Mesenchymal stem cell (in vitro differentiated cells and primary cell): ENCODE measurements around the gene SARS2.

Experiments
- DNase-seq: peaks from one replicate; pipeline ENCODE4 v3.0.0-alpha.2; 2013
- H2AFZ ChIP-seq: one replicate; pipeline ENCODE4 v1.6.1; 2013; ENCODE audit warnings: low read depth, mild to moderate bottlenecking, control low read depth, inconsistent platforms, low read length, moderate library complexity
- H2AK5ac ChIP-seq: 2 replicates; pipeline ENCODE4 v1.6.1; 2013; ENCODE audit warnings: low read length, moderate library complexity, mild to moderate bottlenecking, inconsistent platforms; ENCODE audit not compliant: severe bottlenecking
- H2BK120ac ChIP-seq: one replicate; pipeline ENCODE4 v1.6.1; 2013; ENCODE audit warnings: low read depth, mild to moderate bottlenecking, inconsistent platforms, low read length, moderate library complexity
- H2BK12ac ChIP-seq, 2 experiments: one replicate each; pipeline ENCODE4 v1.6.1; 2013; ENCODE audit warnings: inconsistent platforms in 2 of 2, low read length in 2 of 2, mild to moderate bottlenecking in 2 of 2, moderate library complexity in 2 of 2, control low read depth in 1 of 2
- H2BK15ac ChIP-seq: one replicate; pipeline ENCODE4 v1.6.1; 2013; ENCODE audit warnings: mild to moderate bottlenecking, low read depth, inconsistent platforms; ENCODE audit not compliant: poor library complexity, severe bottlenecking
- H2BK5ac ChIP-seq: 2 replicates; pipeline ENCODE4 v1.6.1; 2013; ENCODE audit warnings: low read depth, mild to moderate bottlenecking, low read length, control low read depth, inconsistent platforms; ENCODE audit not compliant: poor library complexity, severe bottlenecking
- H3K14ac ChIP-seq, 2 experiments: one replicate each; pipeline ENCODE4 v1.6.1; 2013; ENCODE audit warnings: inconsistent platforms in 2 of 2, low read length in 2 of 2, control low read depth in 1 of 2, mild to moderate bottlenecking in 1 of 2, moderate library complexity in 1 of 2
- H3K18ac ChIP-seq, 2 experiments: one replicate each; pipeline ENCODE4 v1.6.1; 2013; ENCODE audit warnings: inconsistent platforms in 2 of 2, low read length in 2 of 2, control low read depth in 1 of 2, low read depth in 1 of 2, mild to moderate bottlenecking in 1 of 2
- H3K23ac ChIP-seq, 2 experiments: one replicate each; pipeline ENCODE4 v1.6.1; 2013; ENCODE audit warnings: inconsistent platforms in 2 of 2, low read length in 2 of 2, mild to moderate bottlenecking in 2 of 2, moderate library complexity in 2 of 2, control low read depth in 1 of 2
- H3K27ac ChIP-seq: 2 replicates; pipeline ENCODE4 v1.5.1; 2013; ENCODE audit warnings: mild to moderate bottlenecking, moderate library complexity, low read length, control low read depth, inconsistent platforms; ENCODE audit not compliant: poor library complexity, severe bottlenecking
- H3K27me3 ChIP-seq, 2 experiments: 2 replicates each; pipeline versions ENCODE4 v1.6.1 to v1.7.0; 2013; ENCODE audit warnings: low read length in 2 of 2, mild to moderate bottlenecking in 2 of 2, moderate library complexity in 2 of 2, control low read depth in 1 of 2, inconsistent platforms in 1 of 2; ENCODE audit not compliant: control insufficient read depth in 1 of 2, insufficient read depth in 1 of 2
- H3K36me3 ChIP-seq, 2 experiments: 2 replicates each; pipeline versions ENCODE4 v1.6.1 to v1.7.0; 2013; ENCODE audit warnings: low read length in 2 of 2, control low read depth in 1 of 2, inconsistent platforms in 1 of 2, low read depth in 1 of 2, mild to moderate bottlenecking in 1 of 2; ENCODE audit not compliant: insufficient read depth in 2 of 2, control insufficient read depth in 1 of 2
- H3K4ac ChIP-seq, 2 experiments: one replicate each; pipeline ENCODE4 v1.6.1; 2013; ENCODE audit warnings: inconsistent platforms in 2 of 2, low read length in 2 of 2, mild to moderate bottlenecking in 2 of 2, moderate library complexity in 2 of 2, control low read depth in 1 of 2, low read depth in 1 of 2
- H3K4me1 ChIP-seq: 2 replicates; pipeline ENCODE4 v1.6.1; 2013; ENCODE audit warnings: low read depth, low read length, control low read depth; ENCODE audit not compliant: control insufficient read depth, insufficient read depth
- H3K4me2 ChIP-seq: 2 replicates; pipeline ENCODE4 v1.6.1; 2013; ENCODE audit warnings: low read length, mild to moderate bottlenecking, inconsistent platforms; ENCODE audit not compliant: poor library complexity, severe bottlenecking
- H3K4me3 ChIP-seq, 2 experiments: 2 replicates each; pipeline versions ENCODE4 v1.5.1 to v1.7.0; 2013; ENCODE audit warnings: low read length in 2 of 2, mild to moderate bottlenecking in 2 of 2, control low read depth in 1 of 2, low read depth in 1 of 2; ENCODE audit not compliant: insufficient read depth in 1 of 2
- H3K79me1 ChIP-seq: replicated peaks from 2 replicates; pipeline ENCODE4 v1.6.1; 2013; ENCODE audit warnings: mild to moderate bottlenecking, control low read depth, low read length, inconsistent platforms; ENCODE audit not compliant: poor library complexity, severe bottlenecking
- H3K9ac ChIP-seq: 2 replicates; pipeline ENCODE4 v1.7.0; 2013; ENCODE audit warnings: mild to moderate bottlenecking, low read length, moderate library complexity
- H3K9me3 ChIP-seq: 2 replicates; pipeline ENCODE4 v1.7.0; 2013; ENCODE audit warnings: mild to moderate bottlenecking, low read length; ENCODE audit not compliant: control insufficient read depth
- H4K8ac ChIP-seq: one replicate; pipeline ENCODE4 v1.6.1; 2013; ENCODE audit warnings: inconsistent platforms, mild to moderate bottlenecking, low read length, moderate library complexity
- H4K91ac ChIP-seq: one replicate; pipeline ENCODE4 v1.6.1; 2013; ENCODE audit warnings: mild to moderate bottlenecking, low read length, inconsistent platforms
- WGBS: methylation state at CpG from one replicate; pipeline ENCODE4 v1.1.7; 2013; ENCODE audit warnings: mixed read lengths; 5-methylcytosine and 5-hydroxymethylcytosine counted together

The SARS2 gene

DNA sequence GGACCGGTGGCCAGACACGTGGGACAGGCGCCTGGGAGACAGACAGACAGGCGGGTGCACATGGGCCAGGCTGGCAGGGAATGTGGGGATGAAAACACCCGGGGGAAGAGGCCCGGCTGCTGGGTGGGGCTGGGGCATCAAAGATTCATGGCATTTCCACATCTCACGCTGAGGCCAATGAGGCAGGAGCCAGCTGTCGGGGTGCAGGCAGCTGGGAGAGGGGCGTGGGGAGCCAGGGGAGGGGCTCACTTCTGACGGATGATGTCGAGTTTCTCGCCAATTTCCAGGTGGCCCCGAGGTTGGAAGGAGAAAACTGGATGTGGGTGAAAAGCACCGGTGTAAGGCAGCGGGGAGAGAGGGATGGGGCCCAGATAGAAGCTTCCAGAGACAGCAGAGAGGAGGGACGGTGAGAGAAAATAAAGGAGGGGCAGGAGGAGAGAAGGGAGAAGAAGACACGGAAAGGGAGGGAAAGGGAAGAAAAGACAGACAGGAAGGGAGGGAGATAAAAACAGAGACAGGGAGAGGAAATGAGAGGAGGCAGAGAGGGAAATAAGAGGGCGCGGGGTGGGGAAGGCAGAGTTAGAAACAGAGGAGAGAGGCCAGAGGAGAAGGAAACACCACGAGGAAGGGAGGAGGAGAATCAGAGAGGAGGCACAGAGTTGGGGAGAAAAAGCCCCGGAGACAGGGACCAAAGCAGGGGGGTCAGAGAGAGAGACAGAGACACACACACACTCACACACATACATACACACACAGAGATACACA lies 10.5 kb downstream of the SARS2 start:
- no peak for DNase-seq
- Histone ChIP-seq H2BK15ac (no peak overlapping the region), H3K4me3 (no peak overlapping the region), H3K4ac (no peak overlapping the region), H2AFZ (no peak overlapping the region), H2BK5ac (no peak overlapping the region), H3K9ac (peak overlapping the region; percentile 6), H3K79me1 (no peaks in the 10 kb centered on the region), H2BK120ac (no peak overlapping the region), H3K27me3 (no peaks in the 10 kb centered on the region), H4K91ac (no peak overlapping the region), H2AK5ac (no peak overlapping the region), H4K8ac (no peak overlapping the region), H3K4me1 (no peaks in the 10 kb centered on the region), H3K27ac (no peak overlapping the region), H3K23ac (no peak overlapping the region), H3K36me3 (peaks cover 24 to 53% of the 10 kb centered on the region in 2 experiments), H3K14ac (no peak overlapping the region), H3K9me3 (no peaks in the 10 kb centered on the region), H3K4me2 (no peak overlapping the region), H2BK12ac (no peak overlapping the region), H3K18ac (no peak overlapping the region)
- WGBS = 90% methylated on average over 19 of the region's 21 CpGs

GRCh38 chr19:38918526-38918925 lies 12.0 kb downstream of the SARS2 start:
- H3K4me2 ChIP-seq = no peak overlapping the region
- no peak overlapping the region for H2BK12ac ChIP-seq
- H3K27me3 ChIP-seq = no peaks in the 10 kb centered on the region
- H3K9me3 ChIP-seq = no peaks in the 10 kb centered on the region
- no peak overlapping the region for H2AFZ ChIP-seq
- H2BK15ac ChIP-seq = no peak overlapping the region
- no peak overlapping the region for H3K9ac ChIP-seq
- H2BK5ac ChIP-seq = no peak overlapping the region
- no peak overlapping the region for H3K4ac ChIP-seq
- no peak for DNase-seq
- H3K79me1 ChIP-seq = no peaks in the 10 kb centered on the region
- H3K4me1 ChIP-seq = no peaks in the 10 kb centered on the region
- peaks cover 13 to 39% of the 10 kb centered on the region in 2 experiments for H3K36me3 ChIP-seq
- no peak overlapping the region for H3K4me3 ChIP-seq
- H4K91ac ChIP-seq = no peak overlapping the region
- no peak overlapping the region for H3K14ac ChIP-seq
- 95% methylated on average over 10 of the region's 10 CpGs for WGBS
- H2AK5ac ChIP-seq = no peak overlapping the region
- no peak overlapping the region for H2BK120ac ChIP-seq
- no peak overlapping the region for H3K18ac ChIP-seq
- H3K23ac ChIP-seq = no peak overlapping the region
- no peak overlapping the region for H3K27ac ChIP-seq
- no peak overlapping the region for H4K8ac ChIP-seq

- Histone ChIP-seq H3K4ac (no peak overlapping the region), H3K4me1 (no peaks in the 10 kb centered on the region), H2BK12ac (no peak overlapping the region), H4K91ac (no peak overlapping the region), H3K27ac (no peak overlapping the region), H4K8ac (no peak overlapping the region), H2BK5ac (no peak overlapping the region), H2AK5ac (no peak overlapping the region), H3K9ac (no peak overlapping the region), H3K27me3 (no peaks in the 10 kb centered on the region), H3K4me2 (no peak overlapping the region), H2BK15ac (no peak overlapping the region), H3K18ac (no peak overlapping the region), H3K36me3 (peaks cover 13 to 39% of the 10 kb centered on the region in 2 experiments), H2BK120ac (no peak overlapping the region), H3K9me3 (no peaks in the 10 kb centered on the region), H3K14ac (no peak overlapping the region), H2AFZ (no peak overlapping the region), H3K4me3 (no peak overlapping the region), H3K23ac (no peak overlapping the region), H3K79me1 (no peaks in the 10 kb centered on the region)
- 92% methylated on average over 10 of the region's 13 CpGs for WGBS
- DNase-seq = peak; percentile 18
These were observed 12.6 kb downstream of the SARS2 start for GRCh38 chr19:38917921-38918491.

GRCh38 chr19:38917516-38917915 lies 13.0 kb downstream of the SARS2 start:
- Histone ChIP-seq H3K4ac (no peak overlapping the region), H3K23ac (no peak overlapping the region), H3K9me3 (no peaks in the 10 kb centered on the region), H3K36me3 (peaks cover 13 to 38% of the 10 kb centered on the region in 2 experiments), H3K4me1 (no peaks in the 10 kb centered on the region), H3K27me3 (no peaks in the 10 kb centered on the region), H2BK15ac (no peak overlapping the region), H3K79me1 (no peaks in the 10 kb centered on the region), H3K4me2 (no peak overlapping the region), H4K8ac (no peak overlapping the region), H3K14ac (no peak overlapping the region), H3K27ac (no peak overlapping the region), H2BK120ac (no peak overlapping the region), H3K4me3 (no peak overlapping the region), H3K9ac (no peak overlapping the region), H2BK5ac (no peak overlapping the region), H4K91ac (no peak overlapping the region), H3K18ac (no peak overlapping the region), H2AK5ac (no peak overlapping the region), H2BK12ac (no peak overlapping the region), H2AFZ (no peak overlapping the region)
- WGBS = 80% methylated on average over 7 of the region's 9 CpGs
- DNase-seq = no peak
